IPS-11a (cell line): ENCODE results near the gene CBLN3.
"Not testable (repeated sequence)": the region's sequence is repeated elsewhere in the genome, so short reads cannot be mapped to it uniquely, and the experiment has no call there.

Source experiments
- H3K4me3 ChIP-seq: one replicate; pipeline ENCODE4 v1.5.1; 2013; ENCODE audit warnings: low read depth, low read length, control low read depth

CBLN3 gene

GRCh38 chr14:24406416-24406815 lies 23.1 kb downstream of the CBLN3 start:
- H3K4me3 ChIP-seq: no peak overlapping the region

GRCh38 chr14:24404814-24405213 lies 24.7 kb downstream of the CBLN3 start:
- no peak overlapping the region for H3K4me3 ChIP-seq

GRCh38 chr14:24403294-24403998 lies 26.0 kb downstream of the CBLN3 start:
- H3K4me3 ChIP-seq: no peak overlapping the region

GRCh38 chr14:24401810-24402702 lies 27.4 kb downstream of the CBLN3 start:
- no peak overlapping the region for H3K4me3 ChIP-seq

GRCh38 chr14:24399999-24400718 lies 29.3 kb downstream of the CBLN3 start:
- H3K4me3 ChIP-seq: no peak overlapping the region

- peak overlapping the region; percentile 60 for H3K4me3 ChIP-seq
Measured at GRCh38 chr14:24399447-24399822, 30.0 kb downstream of the CBLN3 start.

- H3K4me3 ChIP-seq: peak within 1 kb of the TSS; percentile 60
Measured at GRCh38 chr14:24398653-24399446, 30.6 kb downstream of the CBLN3 start, which contains the start of gene NYNRIN. NYNRIN (plus strand) TSS chr14:24399003; CDS start chr14:24399247, 244 bp downstream.

- H3K4me3 ChIP-seq: no peak overlapping the region
Measured at GRCh38 chr14:24398293-24398652, 31.2 kb downstream of the CBLN3 start.

- no peak overlapping the region for H3K4me3 ChIP-seq
Measured at GRCh38 chr14:24397639-24398292, 31.7 kb downstream of the CBLN3 start.

GRCh38 chr14:24395609-24396582 lies 33.6 kb downstream of the CBLN3 start:
- H3K4me3 ChIP-seq: no peak overlapping the region

- H3K4me3 ChIP-seq: no peak overlapping the region
Measured at GRCh38 chr14:24394275-24394674, 35.2 kb downstream of the CBLN3 start.

- H3K4me3 ChIP-seq: no peak overlapping the region
Measured at GRCh38 chr14:24392325-24393091, 37.0 kb downstream of the CBLN3 start.

GRCh38 chr14:24390701-24391468 lies 38.6 kb downstream of the CBLN3 start:
- no peak overlapping the region for H3K4me3 ChIP-seq

GRCh38 chr14:24389226-24389848 lies 40.1 kb downstream of the CBLN3 start:
- H3K4me3 ChIP-seq: no peak overlapping the region

- no peak overlapping the region for H3K4me3 ChIP-seq
Measured at GRCh38 chr14:24388474-24389179, 40.8 kb downstream of the CBLN3 start.

- not testable (repeated sequence) for H3K4me3 ChIP-seq
Measured at GRCh38 chr14:24387579-24387978, 41.9 kb downstream of the CBLN3 start.

- H3K4me3 ChIP-seq: no peak overlapping the region
Measured at GRCh38 chr14:24387009-24387345, 42.5 kb downstream of the CBLN3 start.
